NT2/D1 (cell line): ENCODE results near the gene ELL2.

Experiments used
- DNase-seq: peaks from one replicate; pipeline ENCODE4 v3.0.0-alpha.2; 2011; ENCODE audit warnings: low read depth, low spot score
- H3K27me3 ChIP-seq: 2 replicates; pipeline ENCODE4 v1.6.0; 2011; ENCODE audit warnings: mild to moderate bottlenecking; ENCODE audit not compliant: insufficient read length, insufficient read depth
- H3K36me3 ChIP-seq: 2 replicates; pipeline ENCODE4 v1.6.1; 2011; ENCODE audit warnings: mild to moderate bottlenecking, low read length, mixed read lengths; ENCODE audit not compliant: insufficient read depth, insufficient read length
- H3K4me1 ChIP-seq: 2 replicates; pipeline ENCODE4 v1.5.1; 2011; ENCODE audit not compliant: insufficient read depth, insufficient read length
- H3K4me3 ChIP-seq: 2 replicates; pipeline ENCODE4 v1.5.1; 2011; ENCODE audit warnings: low read depth; ENCODE audit not compliant: insufficient read length
- H3K9ac ChIP-seq: 2 replicates; pipeline ENCODE4 v1.6.0; 2011; ENCODE audit warnings: low read depth; ENCODE audit not compliant: insufficient read length
- H3K9me3 ChIP-seq: 2 replicates; pipeline ENCODE4 v1.5.1; 2011; ENCODE audit warnings: mild to moderate bottlenecking, low read length; ENCODE audit not compliant: insufficient read depth
- SUZ12 ChIP-seq: IDR thresholded peaks from 2 replicates; pipeline ENCODE4 v1.6.1; 2011; ENCODE audit not compliant: insufficient read length, insufficient read depth; ENCODE audit errors: extremely low read depth
- YY1 ChIP-seq: IDR thresholded peaks from 2 replicates; pipeline ENCODE4 v1.6.1; 2011; ENCODE audit not compliant: insufficient read length, insufficient read depth
- ZNF274 ChIP-seq: IDR thresholded peaks from 2 replicates; pipeline ENCODE4 v1.6.1; 2011; ENCODE audit warnings: mild to moderate bottlenecking, low read depth, low read length

ELL2 gene

GRCh38 chr5:95935553-95936100 lies 26.0 kb downstream of the ELL2 start:
- Histone ChIP-seq H3K9ac (no peak overlapping the region), H3K4me1 (no peaks in the 10 kb centered on the region), H3K36me3 (no peaks in the 10 kb centered on the region), H3K27me3 (no peaks in the 10 kb centered on the region), H3K9me3 (no peaks in the 10 kb centered on the region), H3K4me3 (no peak overlapping the region)
- TF ChIP-seq ZNF274, result no peak
- no peak for TF ChIP-seq YY1
- TF ChIP-seq SUZ12, result no peak
- no peak for DNase-seq

GRCh38 chr5:95934207-95934804 lies 27.3 kb downstream of the ELL2 start:
- H3K4me1 ChIP-seq, result no peaks in the 10 kb centered on the region
- no peak for DNase-seq
- H3K9ac ChIP-seq, result no peak overlapping the region
- TF ChIP-seq SUZ12 (no peak), YY1 (no peak), ZNF274 (no peak)
- no peaks in the 10 kb centered on the region for H3K36me3 ChIP-seq
- H3K4me3 ChIP-seq, result no peak overlapping the region
- no peaks in the 10 kb centered on the region for H3K27me3 ChIP-seq
- H3K9me3 ChIP-seq, result no peaks in the 10 kb centered on the region

GRCh38 chr5:95932941-95933340 lies 28.7 kb downstream of the ELL2 start:
- no peaks in the 10 kb centered on the region for H3K9me3 ChIP-seq
- TF ChIP-seq YY1, result no peak
- no peak for TF ChIP-seq SUZ12
- TF ChIP-seq ZNF274, result no peak
- H3K27me3 ChIP-seq, result no peaks in the 10 kb centered on the region
- no peak for DNase-seq
- H3K9ac ChIP-seq, result no peak overlapping the region
- no peaks in the 10 kb centered on the region for H3K36me3 ChIP-seq
- H3K4me3 ChIP-seq, result no peak overlapping the region
- no peaks in the 10 kb centered on the region for H3K4me1 ChIP-seq

- H3K4me3 ChIP-seq, result no peak overlapping the region
- no peaks in the 10 kb centered on the region for H3K4me1 ChIP-seq
- H3K9ac ChIP-seq, result no peak overlapping the region
- TF ChIP-seq ZNF274, result no peak
- TF ChIP-seq SUZ12, result no peak
- no peak for TF ChIP-seq YY1
- H3K27me3 ChIP-seq, result no peaks in the 10 kb centered on the region
- H3K36me3 ChIP-seq, result no peaks in the 10 kb centered on the region
- H3K9me3 ChIP-seq, result no peaks in the 10 kb centered on the region
- no peak for DNase-seq
These were observed 30.4 kb downstream of the ELL2 start for GRCh38 chr5:95931079-95931833.

GRCh38 chr5:95930141-95930930 lies 31.3 kb downstream of the ELL2 start:
- TF ChIP-seq ZNF274 (no peak), YY1 (no peak), SUZ12 (no peak)
- no peak overlapping the region for H3K4me3 ChIP-seq
- no peaks in the 10 kb centered on the region for H3K27me3 ChIP-seq
- H3K9ac ChIP-seq, result no peak overlapping the region
- H3K9me3 ChIP-seq, result no peaks in the 10 kb centered on the region
- H3K4me1 ChIP-seq, result no peaks in the 10 kb centered on the region
- H3K36me3 ChIP-seq, result no peaks in the 10 kb centered on the region
- no peak for DNase-seq

GRCh38 chr5:95928724-95929253 lies 32.9 kb downstream of the ELL2 start:
- TF ChIP-seq SUZ12 (no peak), YY1 (no peak), ZNF274 (no peak)
- Histone ChIP-seq H3K4me3 (no peak overlapping the region), H3K36me3 (no peaks in the 10 kb centered on the region), H3K27me3 (no peaks in the 10 kb centered on the region), H3K9me3 (no peaks in the 10 kb centered on the region), H3K4me1 (no peaks in the 10 kb centered on the region), H3K9ac (no peak overlapping the region)
- no peak for DNase-seq
